HL-60/S4 treated with retinoic acid at 250 ng/mL for 4 days and 3 days (cell line): ENCODE measurements around the gene METAP1D.
"Not testable (repeated sequence)": the region's sequence is repeated elsewhere in the genome, so short reads cannot be mapped to it uniquely, and the experiment has no call there.

ENCODE experiments used
- in situ Hi-C: fragments of 300-500 bp; cut with MboI; formaldehyde crosslinking; loops from 2 replicates; pipeline ENCODE4 v1.7.0; 2022; ENCODE audit warnings: low sequenced_read_pairs

Gene METAP1D

GRCh38 chr2:172100935-172101820 lies 101.4 kb downstream of the METAP1D start:
- in situ Hi-C loops = loop anchor here (10.0 kb wide), 1 partner anchor 396 kb away; no protein-coding TSS in a partner anchor

- in situ Hi-C loops = loop anchor here (10.0 kb wide), 1 partner anchor 397 kb away; no protein-coding TSS in a partner anchor
These were observed 102.2 kb downstream of the METAP1D start for GRCh38 chr2:172101821-172102390.

GRCh38 chr2:172102391-172103359 lies 102.9 kb downstream of the METAP1D start, which contains the start of gene DLX2:
Gene DLX2 (minus strand): TSS chr2:172102900. CDS start chr2:172102538, 362 bp downstream.
- in situ Hi-C loops = loop anchor here (10.0 kb wide), 1 partner anchor 398 kb away; no protein-coding TSS in a partner anchor

- in situ Hi-C loops = loop anchor here (10.0 kb wide), 1 partner anchor 399 kb away; no protein-coding TSS in a partner anchor
These were observed 103.9 kb downstream of the METAP1D start for GRCh38 chr2:172103471-172104272.

GRCh38 chr2:172105471-172106107 lies 105.8 kb downstream of the METAP1D start:
- in situ Hi-C loops = loop anchor here (10.0 kb wide), 1 partner anchor 401 kb away; no protein-coding TSS in a partner anchor

GRCh38 chr2:172106108-172106961 lies 106.6 kb downstream of the METAP1D start:
- in situ Hi-C loops = loop anchor here (10.0 kb wide), 1 partner anchor 402 kb away; no protein-coding TSS in a partner anchor

GRCh38 chr2:172107690-172108586 lies 108.2 kb downstream of the METAP1D start:
- in situ Hi-C loops = loop anchor here (10.0 kb wide), 1 partner anchor 403 kb away; no protein-coding TSS in a partner anchor

- in situ Hi-C loops = loop anchor here (10.0 kb wide), 1 partner anchor 404 kb away; no protein-coding TSS in a partner anchor
These were observed 108.8 kb downstream of the METAP1D start for GRCh38 chr2:172108587-172108930.

- in situ Hi-C loops = loop anchor here (10.0 kb wide), 1 partner anchor 405 kb away; no protein-coding TSS in a partner anchor
These were observed 109.7 kb downstream of the METAP1D start for GRCh38 chr2:172109256-172109987.

GRCh38 chr2:172109988-172110811 lies 110.4 kb downstream of the METAP1D start:
- in situ Hi-C loops = loop anchor here (10.0 kb wide), 1 partner anchor 405 kb away; no protein-coding TSS in a partner anchor

GRCh38 chr2:172113617-172114016 lies 113.9 kb downstream of the METAP1D start:
- in situ Hi-C loops = no loop called here

- in situ Hi-C loops = not testable (repeated sequence)
These were observed 114.4 kb downstream of the METAP1D start for GRCh38 chr2:172114176-172114575.

GRCh38 chr2:172114579-172114978 lies 114.8 kb downstream of the METAP1D start:
- in situ Hi-C loops = no loop called here

- in situ Hi-C loops = no loop called here
These were observed 116.4 kb downstream of the METAP1D start for GRCh38 chr2:172116107-172116506.

- in situ Hi-C loops = no loop called here
These were observed 119.3 kb downstream of the METAP1D start for GRCh38 chr2:172119089-172119488.
